ENCODE results near the gene PIP.
"Not testable (repeated sequence)": the region's sequence is repeated elsewhere in the genome, so short reads cannot be mapped to it uniquely, and the experiment has no call there.

PIP gene

DNA sequence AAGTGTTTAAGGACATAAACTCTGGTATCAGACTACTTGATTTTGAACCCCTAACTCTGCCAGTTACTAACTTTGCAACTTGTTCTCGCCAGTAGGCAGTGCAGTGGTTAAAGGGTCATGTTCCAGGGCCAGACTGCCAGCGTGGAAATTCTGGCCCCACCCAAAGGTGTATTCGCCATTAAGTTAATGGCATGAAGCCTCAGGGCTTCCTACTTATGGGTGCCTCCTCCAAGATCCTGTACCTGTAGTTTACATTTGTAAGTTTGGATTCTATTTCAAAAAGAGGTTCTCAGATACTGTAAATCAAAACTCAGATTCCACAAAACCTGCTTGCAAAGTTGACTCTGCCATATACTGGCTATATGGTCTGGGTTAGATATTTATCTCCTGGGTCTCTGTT, 2.8 kb upstream of the PIP start:
- H3K9ac ChIP-seq (ENCODE audit: low read depth, low read length) = no peak overlapping the region
- no peaks in the 10 kb centered on the region for H3K4me1 ChIP-seq (ENCODE audit: control insufficient read depth, insufficient read depth, low read length)
- H3K9me3 ChIP-seq (ENCODE audit: control insufficient read depth, insufficient read depth, low read length) = no peaks in the 10 kb centered on the region
- H3K27me3 ChIP-seq (ENCODE audit: control insufficient read depth, insufficient read depth, low read length) = no peaks in the 10 kb centered on the region
- no peaks in the 10 kb centered on the region for H3K36me3 ChIP-seq (ENCODE audit: control insufficient read depth, insufficient read depth, low read length)
- H3K4me3 ChIP-seq (ENCODE audit: low read depth, low read length) = no peak overlapping the region

DNA sequence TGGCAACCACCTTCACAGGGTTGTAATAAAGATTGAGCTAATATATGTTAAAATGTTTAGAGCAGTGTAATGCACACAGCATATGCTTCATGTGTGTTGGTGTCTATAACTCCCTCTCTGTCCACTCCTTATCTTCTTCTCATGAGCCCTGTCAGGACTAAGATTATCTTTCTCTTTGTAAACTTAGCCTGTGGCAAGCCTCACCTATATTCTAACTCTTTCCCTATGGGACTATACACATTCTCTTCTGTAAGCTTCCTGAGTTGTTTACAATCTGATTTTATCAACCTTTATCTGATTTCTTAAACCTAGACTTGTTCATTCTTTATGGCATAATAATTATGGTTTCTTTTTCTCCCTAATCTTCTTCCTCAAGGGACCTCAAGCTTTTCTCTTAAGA, 2.4 kb upstream of the PIP start:
- Histone ChIP-seq H3K4me3 (ENCODE audit: low read depth, low read length) (no peak overlapping the region), H3K4me1 (ENCODE audit: control insufficient read depth, insufficient read depth, low read length) (no peaks in the 10 kb centered on the region), H3K36me3 (ENCODE audit: control insufficient read depth, insufficient read depth, low read length) (no peaks in the 10 kb centered on the region), H3K9ac (ENCODE audit: low read depth, low read length) (no peak overlapping the region), H3K9me3 (ENCODE audit: control insufficient read depth, insufficient read depth, low read length) (no peaks in the 10 kb centered on the region), H3K27me3 (ENCODE audit: control insufficient read depth, insufficient read depth, low read length) (no peaks in the 10 kb centered on the region)

DNA sequence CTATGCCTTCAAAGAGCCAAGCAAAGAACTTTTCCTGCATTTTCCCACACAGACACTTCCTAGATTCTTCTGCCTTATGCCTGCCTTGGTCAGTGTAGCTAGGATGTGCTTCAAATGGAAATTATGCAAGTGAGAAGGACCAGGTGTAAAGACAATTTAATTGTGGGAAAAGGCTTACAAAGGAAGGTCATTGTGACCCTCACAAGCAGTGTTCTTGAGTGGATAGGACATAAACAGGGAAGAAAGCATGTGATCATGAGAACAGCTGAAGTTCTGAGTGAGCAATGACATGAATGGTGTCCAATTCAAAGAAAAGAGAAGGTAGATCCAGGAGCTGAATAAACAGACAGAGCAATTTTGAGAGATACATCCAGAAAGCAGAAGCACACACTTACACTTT, 1.3 kb upstream of the PIP start:
- Histone ChIP-seq H3K9ac (ENCODE audit: low read depth, low read length) (no peak overlapping the region), H3K27me3 (ENCODE audit: control insufficient read depth, insufficient read depth, low read length) (no peaks in the 10 kb centered on the region), H3K36me3 (ENCODE audit: control insufficient read depth, insufficient read depth, low read length) (no peaks in the 10 kb centered on the region), H3K4me1 (ENCODE audit: control insufficient read depth, insufficient read depth, low read length) (no peaks in the 10 kb centered on the region), H3K9me3 (ENCODE audit: control insufficient read depth, insufficient read depth, low read length) (no peaks in the 10 kb centered on the region), H3K4me3 (ENCODE audit: low read depth, low read length) (no peak overlapping the region)

DNA sequence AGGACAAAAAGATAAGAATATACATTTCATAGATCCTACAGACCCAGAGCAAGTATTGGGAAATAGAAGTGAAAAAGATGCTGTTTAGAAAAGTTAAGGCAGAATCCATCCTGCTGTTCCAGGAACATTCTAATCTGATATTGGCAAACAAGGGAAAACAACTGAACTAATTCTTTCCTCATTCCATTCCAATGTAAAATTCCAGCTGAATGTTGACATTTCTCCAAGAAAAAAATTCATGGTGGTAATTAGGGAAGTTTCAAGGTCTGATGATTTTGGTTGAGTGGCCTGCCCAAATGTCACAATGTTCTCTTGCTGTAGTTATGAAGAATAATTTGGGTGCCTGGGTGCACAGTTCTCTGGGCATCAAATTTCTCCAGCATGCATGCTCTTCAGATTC, 15.2 kb downstream of the PIP start:
- Histone ChIP-seq H3K27me3 (ENCODE audit: control insufficient read depth, insufficient read depth, low read length) (no peaks in the 10 kb centered on the region), H3K4me3 (ENCODE audit: low read depth, low read length) (no peak overlapping the region), H3K36me3 (ENCODE audit: control insufficient read depth, insufficient read depth, low read length) (no peaks in the 10 kb centered on the region), H3K9ac (ENCODE audit: low read depth, low read length) (no peak overlapping the region), H3K4me1 (ENCODE audit: control insufficient read depth, insufficient read depth, low read length) (no peaks in the 10 kb centered on the region), H3K9me3 (ENCODE audit: control insufficient read depth, insufficient read depth, low read length) (no peaks in the 10 kb centered on the region)

DNA sequence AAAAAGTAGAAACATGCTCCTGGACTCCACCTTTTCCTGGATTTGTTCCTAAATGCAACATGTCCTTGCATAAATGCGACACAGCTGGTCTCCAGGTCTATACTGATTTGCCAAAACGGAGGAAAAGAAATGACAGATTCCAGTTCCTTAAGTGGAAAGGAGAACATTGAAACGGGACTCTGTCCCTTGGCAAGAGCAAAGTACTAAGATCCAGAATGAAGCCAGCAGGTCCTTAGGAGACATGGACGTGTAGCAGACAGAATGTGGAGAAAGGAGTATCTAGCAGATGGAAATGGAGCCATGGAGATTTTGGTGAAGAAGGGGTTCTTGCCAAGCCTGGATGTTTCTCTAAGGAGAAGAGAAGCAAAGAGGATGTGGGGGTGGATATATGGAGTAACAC, 16.2 kb downstream of the PIP start:
- H3K27me3 ChIP-seq (ENCODE audit: control insufficient read depth, insufficient read depth, low read length) = no peaks in the 10 kb centered on the region
- H3K9me3 ChIP-seq (ENCODE audit: control insufficient read depth, insufficient read depth, low read length) = no peaks in the 10 kb centered on the region
- H3K9ac ChIP-seq (ENCODE audit: low read depth, low read length) = no peak overlapping the region
- no peaks in the 10 kb centered on the region for H3K36me3 ChIP-seq (ENCODE audit: control insufficient read depth, insufficient read depth, low read length)
- H3K4me1 ChIP-seq (ENCODE audit: control insufficient read depth, insufficient read depth, low read length) = no peaks in the 10 kb centered on the region
- H3K4me3 ChIP-seq (ENCODE audit: low read depth, low read length) = no peak overlapping the region

DNA sequence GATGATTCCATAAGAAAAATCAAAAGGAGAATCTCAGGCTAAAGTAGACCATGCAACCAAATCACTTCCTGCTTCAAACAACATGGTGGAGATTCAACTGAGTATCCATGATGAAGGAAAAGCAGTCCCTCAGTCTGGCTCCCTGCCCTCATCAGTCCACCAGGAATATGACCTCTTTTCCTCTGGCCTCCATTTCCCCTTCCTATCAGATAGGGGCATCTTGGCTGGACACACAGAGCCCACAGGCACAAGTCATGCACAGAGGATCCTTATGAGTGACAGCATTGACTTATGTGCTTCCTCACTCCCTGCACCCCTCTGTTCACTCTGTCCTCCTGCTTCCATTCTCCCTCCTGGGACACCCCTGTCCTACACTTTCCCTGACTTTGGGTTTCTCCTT, 16.8 kb downstream of the PIP start:
- no peaks in the 10 kb centered on the region for H3K9me3 ChIP-seq (ENCODE audit: control insufficient read depth, insufficient read depth, low read length)
- H3K27me3 ChIP-seq (ENCODE audit: control insufficient read depth, insufficient read depth, low read length) = no peaks in the 10 kb centered on the region

DNA sequence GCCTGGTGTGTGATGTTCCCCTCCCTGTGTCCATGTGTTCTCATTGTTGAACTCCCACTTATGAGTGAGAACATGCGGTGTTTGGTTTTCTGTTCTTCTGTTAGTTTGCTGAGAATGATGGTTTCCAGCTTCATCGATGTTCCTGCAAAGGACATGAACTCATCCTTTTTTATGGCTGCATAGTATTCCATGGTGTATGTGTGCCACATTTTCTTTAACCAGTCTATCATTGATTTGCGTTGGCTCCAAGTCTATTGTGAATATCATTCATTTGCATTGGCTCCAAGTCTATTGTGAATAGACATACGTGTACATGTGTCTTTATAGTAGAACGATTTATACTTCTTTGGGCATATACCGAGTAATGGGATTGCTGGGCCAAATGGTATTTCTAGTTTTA, 18.8 kb downstream of the PIP start:
- H3K9me3 ChIP-seq (ENCODE audit: control insufficient read depth, insufficient read depth, low read length); H3K9ac ChIP-seq (ENCODE audit: low read depth, low read length); H3K4me1 ChIP-seq (ENCODE audit: control insufficient read depth, insufficient read depth, low read length); H3K27me3 ChIP-seq (ENCODE audit: control insufficient read depth, insufficient read depth, low read length); H3K36me3 ChIP-seq (ENCODE audit: control insufficient read depth, insufficient read depth, low read length); H3K4me3 ChIP-seq (ENCODE audit: low read depth, low read length): not testable (repeated sequence)

More for the DNA sequence above, 16.8 kb downstream of the PIP start:
- H3K36me3 ChIP-seq (ENCODE audit: control insufficient read depth, insufficient read depth, low read length) = no peaks in the 10 kb centered on the region
- no peak overlapping the region for H3K4me3 ChIP-seq (ENCODE audit: low read depth, low read length)
- H3K9ac ChIP-seq (ENCODE audit: low read depth, low read length) = no peak overlapping the region
- no peaks in the 10 kb centered on the region for H3K4me1 ChIP-seq (ENCODE audit: control insufficient read depth, insufficient read depth, low read length)

DNA sequence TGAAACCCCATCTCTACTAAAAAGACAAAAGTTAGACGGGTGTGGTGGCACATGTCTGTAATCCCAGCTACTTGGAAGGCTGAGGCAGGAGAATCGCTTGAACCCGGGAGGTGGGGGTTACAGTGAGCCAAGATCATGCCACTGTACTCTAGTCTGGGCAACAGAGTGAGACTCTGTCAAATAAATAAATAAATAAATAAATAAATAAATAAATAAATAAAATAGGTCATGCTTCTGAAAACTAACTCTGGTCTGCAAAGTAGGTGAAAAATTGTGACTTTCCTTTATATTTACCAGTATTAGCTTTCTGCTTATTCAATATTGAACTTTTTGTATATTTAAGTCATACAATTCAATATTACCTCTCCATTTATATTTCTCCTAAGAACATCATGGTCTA, 26.7 kb downstream of the PIP start:
- H3K36me3 ChIP-seq (ENCODE audit: control insufficient read depth, insufficient read depth, low read length); H3K27me3 ChIP-seq (ENCODE audit: control insufficient read depth, insufficient read depth, low read length); H3K9ac ChIP-seq (ENCODE audit: low read depth, low read length); H3K4me1 ChIP-seq (ENCODE audit: control insufficient read depth, insufficient read depth, low read length); H3K4me3 ChIP-seq (ENCODE audit: low read depth, low read length); H3K9me3 ChIP-seq (ENCODE audit: control insufficient read depth, insufficient read depth, low read length): not testable (repeated sequence)

DNA sequence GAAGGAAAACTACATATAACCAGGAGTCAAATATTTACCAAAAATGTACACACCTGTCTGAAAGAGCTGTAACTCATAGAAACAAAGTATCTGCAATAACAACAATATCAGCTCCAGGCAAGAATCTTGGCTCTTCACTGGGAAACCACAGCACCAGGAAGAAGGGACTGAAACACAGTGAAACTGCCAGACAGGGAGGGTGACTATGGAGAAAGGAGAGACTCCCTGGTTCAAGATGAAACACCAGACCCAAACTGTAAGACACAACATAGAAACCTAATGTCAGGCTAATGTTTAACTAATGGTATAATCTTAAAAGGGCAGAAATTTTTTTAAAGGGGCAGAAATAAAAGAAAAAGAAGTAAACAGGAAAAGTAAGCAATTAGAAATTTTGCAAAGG, 39.8 kb downstream of the PIP start:
- Histone ChIP-seq H3K9ac (ENCODE audit: low read depth, low read length) (no peak overlapping the region), H3K4me3 (ENCODE audit: low read depth, low read length) (no peak overlapping the region), H3K9me3 (ENCODE audit: control insufficient read depth, insufficient read depth, low read length) (peaks cover 3% of the 10 kb centered on the region), H3K36me3 (ENCODE audit: control insufficient read depth, insufficient read depth, low read length) (no peaks in the 10 kb centered on the region), H3K4me1 (ENCODE audit: control insufficient read depth, insufficient read depth, low read length) (no peaks in the 10 kb centered on the region), H3K27me3 (ENCODE audit: control insufficient read depth, insufficient read depth, low read length) (no peaks in the 10 kb centered on the region)

DNA sequence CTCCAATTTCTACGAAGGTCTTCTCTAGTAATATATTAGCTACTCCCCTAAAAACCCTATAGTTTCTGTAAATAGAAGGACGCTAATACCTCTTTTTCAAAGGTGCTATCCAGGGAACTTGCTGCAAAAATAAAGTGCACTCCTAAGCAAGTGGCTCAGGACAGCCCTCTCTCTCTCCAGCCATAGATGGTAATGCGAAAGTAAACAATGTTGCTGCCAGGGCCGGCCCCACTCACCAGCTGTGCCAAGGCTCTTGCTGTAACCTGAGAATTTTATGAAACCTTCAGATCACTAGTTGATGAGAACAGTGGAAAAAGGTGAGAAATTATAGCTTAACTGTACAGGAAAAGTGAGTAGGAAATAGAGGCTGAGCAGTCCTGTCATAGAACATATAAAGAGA, 40.5 kb downstream of the PIP start:
- Histone ChIP-seq H3K4me3 (ENCODE audit: low read depth, low read length) (no peak overlapping the region), H3K36me3 (ENCODE audit: control insufficient read depth, insufficient read depth, low read length) (no peaks in the 10 kb centered on the region), H3K9me3 (ENCODE audit: control insufficient read depth, insufficient read depth, low read length) (peaks cover 3% of the 10 kb centered on the region), H3K9ac (ENCODE audit: low read depth, low read length) (no peak overlapping the region), H3K4me1 (ENCODE audit: control insufficient read depth, insufficient read depth, low read length) (no peaks in the 10 kb centered on the region), H3K27me3 (ENCODE audit: control insufficient read depth, insufficient read depth, low read length) (no peaks in the 10 kb centered on the region)

DNA sequence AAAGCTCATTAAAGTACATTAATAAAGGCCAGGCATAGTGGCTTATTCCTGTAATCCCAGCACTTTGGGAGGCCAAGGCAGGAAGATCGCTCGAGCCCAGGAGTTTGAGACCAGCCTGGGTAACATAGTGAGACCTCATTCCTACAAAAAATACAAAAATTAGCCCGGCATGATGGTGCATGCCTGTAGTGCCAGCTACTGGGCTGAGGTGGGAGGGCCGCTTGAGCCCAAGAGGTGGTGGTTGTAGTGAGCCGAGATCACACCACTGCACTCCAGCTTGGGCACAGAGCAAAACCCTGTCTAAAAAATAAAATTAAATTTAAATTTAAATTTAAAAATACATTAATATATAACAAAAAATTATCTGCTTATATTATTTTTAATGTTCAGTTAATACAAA, 44.3 kb downstream of the PIP start:
- H3K9me3 ChIP-seq (ENCODE audit: control insufficient read depth, insufficient read depth, low read length) = no peaks in the 10 kb centered on the region
- no peaks in the 10 kb centered on the region for H3K27me3 ChIP-seq (ENCODE audit: control insufficient read depth, insufficient read depth, low read length)
- no peak overlapping the region for H3K9ac ChIP-seq (ENCODE audit: low read depth, low read length)
- no peak overlapping the region for H3K4me3 ChIP-seq (ENCODE audit: low read depth, low read length)
- H3K36me3 ChIP-seq (ENCODE audit: control insufficient read depth, insufficient read depth, low read length) = no peaks in the 10 kb centered on the region
- H3K4me1 ChIP-seq (ENCODE audit: control insufficient read depth, insufficient read depth, low read length) = no peaks in the 10 kb centered on the region

DNA sequence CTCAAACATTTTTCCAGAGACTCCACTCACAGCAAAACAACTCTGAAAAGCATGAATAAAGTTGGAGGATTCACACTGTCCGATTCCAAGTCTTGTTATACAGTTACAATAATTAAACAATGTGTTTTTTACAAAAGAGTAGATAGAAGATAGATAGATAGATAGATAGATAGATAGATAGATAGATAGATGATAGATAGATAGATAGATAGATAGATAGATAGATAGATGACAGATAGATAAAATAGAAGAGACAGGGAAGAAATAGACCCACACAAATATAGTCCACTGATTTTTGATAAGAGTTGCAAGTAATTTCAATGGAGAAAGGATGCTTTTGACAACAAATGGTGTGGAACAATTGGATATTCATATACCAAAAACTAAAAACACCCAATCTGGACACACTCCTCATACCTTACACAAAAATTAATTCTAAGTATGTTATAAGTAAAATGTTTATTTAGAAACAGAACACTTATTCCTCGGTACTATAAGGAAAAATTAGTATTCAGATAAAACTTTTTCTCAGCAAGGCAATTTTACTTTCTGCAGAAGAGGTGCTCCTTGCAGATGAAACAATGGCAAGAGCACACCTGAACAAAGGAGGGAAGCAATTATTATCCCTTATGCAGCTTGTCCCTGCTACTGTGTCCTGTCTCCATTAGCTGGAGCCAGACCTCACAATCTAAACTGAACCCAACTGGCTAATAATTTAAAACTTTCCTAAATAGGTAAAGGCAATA, 45.7 kb downstream of the PIP start:
- Histone ChIP-seq H3K36me3 (ENCODE audit: control insufficient read depth, insufficient read depth, low read length) (no peaks in the 10 kb centered on the region), H3K9me3 (ENCODE audit: control insufficient read depth, insufficient read depth, low read length) (no peaks in the 10 kb centered on the region), H3K4me3 (ENCODE audit: low read depth, low read length) (no peak overlapping the region), H3K9ac (ENCODE audit: low read depth, low read length) (no peak overlapping the region), H3K27me3 (ENCODE audit: control insufficient read depth, insufficient read depth, low read length) (no peaks in the 10 kb centered on the region), H3K4me1 (ENCODE audit: control insufficient read depth, insufficient read depth, low read length) (no peaks in the 10 kb centered on the region)
